ENCODE results near the gene NME7. TPM values are rescaled to one million over a fixed set of nuclear protein-coding genes. Genes with fewer than 3 reads are reported as not detected.
"Not testable (repeated sequence)": the region's sequence is repeated elsewhere in the genome, so short reads cannot be mapped to it uniquely, and the experiment has no call there.

Gene NME7
- total RNA-seq, 1 donor from 2014 or later, result 13.9 TPM

DNA sequence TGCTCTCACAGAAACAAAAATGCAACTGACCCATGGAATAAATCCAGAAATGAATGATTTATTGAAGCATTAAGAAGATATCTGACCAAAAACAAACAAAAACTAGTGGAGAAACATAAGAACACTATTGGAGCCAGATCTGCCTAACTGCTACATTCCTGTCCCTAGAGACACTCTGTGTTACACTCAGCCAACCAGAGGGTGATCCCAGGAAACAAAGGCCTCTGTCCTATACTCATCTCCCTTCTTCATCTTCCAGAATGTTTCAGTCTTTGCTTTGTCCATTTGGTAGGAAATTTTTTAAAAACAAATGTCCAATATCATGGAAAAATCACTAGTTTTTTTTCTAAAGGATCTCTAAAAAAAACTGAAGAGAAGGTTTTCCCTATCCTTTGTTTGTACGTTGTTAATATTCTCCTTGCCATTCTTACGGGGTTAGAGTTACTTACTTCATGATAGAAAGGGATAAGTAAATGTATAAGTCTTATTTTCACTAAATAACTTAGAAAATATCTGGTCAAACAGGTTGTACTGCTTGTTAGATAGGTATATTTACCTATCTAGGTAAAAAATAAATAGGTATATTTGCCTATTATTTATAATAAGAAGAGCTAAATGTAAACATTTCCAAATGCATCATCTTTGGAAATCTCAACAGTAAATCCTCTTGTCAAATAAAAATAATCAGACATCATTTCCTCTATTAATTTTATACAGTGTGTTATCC is 59.1 kb downstream of the NME7 start:
- DNase-seq (ENCODE audit: low read depth), result no peak

DNA sequence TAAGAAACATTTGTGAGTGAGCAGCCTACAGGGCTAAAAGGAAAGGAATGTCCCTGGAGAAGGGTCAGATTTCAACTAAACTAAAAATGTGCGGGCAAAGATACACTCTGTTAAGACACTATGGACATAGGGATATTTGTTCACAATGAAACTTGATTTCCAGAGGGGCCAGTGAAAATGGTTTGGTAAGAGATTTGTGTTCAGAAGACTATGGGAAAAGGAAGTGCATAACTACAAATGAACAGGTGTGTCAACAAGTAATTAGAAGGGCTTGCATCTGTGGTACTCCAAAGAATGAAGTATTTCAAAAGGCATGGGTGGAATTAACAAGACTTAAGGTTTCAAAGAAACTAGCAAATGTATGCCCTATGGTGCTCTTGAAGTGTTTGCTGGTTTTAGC is 60.4 kb downstream of the NME7 start:
- peak; percentile 21 for DNase-seq (ENCODE audit: low read depth)

DNA sequence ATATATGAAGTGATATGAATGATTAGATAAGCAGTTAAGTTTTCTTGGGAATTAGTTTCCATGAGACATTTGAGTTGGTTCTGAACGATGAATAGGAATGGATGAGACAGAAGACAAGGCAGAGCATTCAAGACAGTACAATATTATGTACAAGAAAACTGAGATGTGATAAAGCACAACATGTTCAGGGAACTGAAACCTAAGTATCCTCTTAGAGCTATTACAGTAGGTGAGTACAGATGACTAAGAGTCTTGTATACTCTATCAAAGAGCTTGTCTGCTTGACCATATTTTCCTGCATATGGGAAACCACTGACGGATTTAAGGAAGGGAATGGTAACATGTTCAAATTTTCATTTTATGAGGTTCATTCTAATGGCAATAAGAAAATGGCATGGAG is 61.6 kb downstream of the NME7 start:
- DNase-seq (ENCODE audit: low read depth), result no peak

DNA sequence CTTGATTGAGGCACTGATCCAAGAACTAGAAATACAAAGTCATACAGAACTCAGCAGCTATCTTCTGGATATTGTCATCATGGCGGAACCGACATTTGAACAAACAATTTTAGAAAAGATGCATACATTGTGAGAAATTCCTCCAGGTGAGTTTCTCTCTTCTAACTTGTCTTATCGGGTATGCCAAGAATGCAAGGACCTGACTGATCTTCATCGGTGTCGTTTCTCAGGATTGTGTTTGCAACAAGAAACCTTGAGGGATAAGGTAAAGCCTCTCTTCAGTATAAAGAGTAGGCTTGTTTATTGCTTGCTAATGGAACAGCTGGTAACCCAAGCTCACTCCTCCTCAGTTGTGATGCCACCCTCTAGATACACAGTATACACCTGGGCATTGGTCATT is 62.2 kb downstream of the NME7 start:
- no peak for DNase-seq (ENCODE audit: low read depth)

DNA sequence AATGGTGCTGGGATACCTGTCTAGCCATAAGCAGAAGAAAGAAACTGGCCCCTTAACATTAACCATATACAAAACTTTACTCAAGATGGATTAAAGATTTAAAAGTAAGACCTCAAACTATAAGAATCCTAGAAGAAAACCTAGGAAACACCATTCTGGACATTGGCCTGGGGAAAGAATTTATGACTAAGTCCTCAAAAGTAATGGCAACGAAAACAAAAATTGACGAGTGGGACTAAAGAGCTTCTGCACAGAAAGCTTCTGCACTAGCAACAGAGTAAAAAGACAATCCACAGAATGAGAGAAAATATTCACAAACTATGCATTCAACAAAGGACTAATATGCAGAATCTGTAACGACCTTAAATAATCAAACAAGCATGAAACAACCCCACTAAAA is 66.7 kb downstream of the NME7 start:
- no peak for DNase-seq (ENCODE audit: low read depth)

DNA sequence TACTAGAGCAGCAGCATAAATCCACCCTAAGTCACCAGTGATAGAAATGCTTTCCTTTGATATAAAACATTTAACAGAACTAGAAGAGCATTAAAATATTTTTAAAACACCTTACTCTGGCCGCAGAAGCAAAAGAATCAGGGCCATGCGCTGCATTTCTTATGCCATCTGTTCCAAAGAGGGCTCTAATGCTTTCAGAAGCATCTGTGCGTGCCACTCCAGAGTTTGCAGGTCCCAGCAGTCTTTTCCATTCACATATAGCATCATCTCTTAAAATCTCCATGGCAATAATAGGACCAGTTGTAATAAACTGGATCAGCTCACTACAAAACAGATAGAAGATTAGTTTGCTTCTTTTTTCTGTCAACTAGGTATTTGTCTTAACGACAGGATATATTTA is 69.2 kb downstream of the NME7 start:
- no peak for DNase-seq (ENCODE audit: low read depth)

DNA sequence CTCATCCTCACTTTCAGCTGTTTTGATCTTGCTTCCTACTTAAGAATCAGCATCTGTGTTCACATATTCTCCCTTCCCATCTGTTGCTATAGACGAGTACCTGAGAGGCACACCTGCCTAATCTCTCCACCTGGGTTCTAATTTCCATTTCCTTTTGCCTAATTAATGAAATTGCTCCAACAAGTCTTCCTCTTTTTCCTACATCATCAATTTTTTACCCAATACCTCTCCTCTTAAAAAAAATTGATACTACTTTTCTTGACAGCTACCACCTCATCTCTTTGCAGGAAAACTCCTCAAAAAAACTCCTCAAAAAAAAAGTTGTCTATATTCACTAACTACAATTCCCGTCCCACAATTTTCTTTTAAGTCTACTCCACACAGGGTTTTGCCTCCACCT is 71.8 kb downstream of the NME7 start:
- no peak for DNase-seq (ENCODE audit: low read depth)

DNA sequence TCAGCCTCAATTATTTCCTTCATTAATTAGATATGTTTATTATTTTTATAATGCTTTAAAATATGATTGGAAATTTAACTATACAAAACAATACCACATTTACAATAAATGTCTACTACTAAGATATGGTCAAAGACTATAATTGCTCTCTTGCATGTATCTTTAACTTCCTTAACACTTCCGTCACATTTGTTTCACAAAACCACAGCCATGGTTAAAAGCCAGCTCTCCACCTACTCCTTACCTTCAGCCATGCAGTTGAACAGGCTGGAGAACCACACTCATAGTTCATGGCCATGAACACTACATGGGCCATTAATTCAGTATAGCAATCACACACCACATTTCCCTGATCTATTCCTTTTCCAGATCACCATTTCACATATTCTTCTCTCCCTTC is 72.2 kb downstream of the NME7 start:
- DNase-seq (ENCODE audit: low read depth), result no peak

DNA sequence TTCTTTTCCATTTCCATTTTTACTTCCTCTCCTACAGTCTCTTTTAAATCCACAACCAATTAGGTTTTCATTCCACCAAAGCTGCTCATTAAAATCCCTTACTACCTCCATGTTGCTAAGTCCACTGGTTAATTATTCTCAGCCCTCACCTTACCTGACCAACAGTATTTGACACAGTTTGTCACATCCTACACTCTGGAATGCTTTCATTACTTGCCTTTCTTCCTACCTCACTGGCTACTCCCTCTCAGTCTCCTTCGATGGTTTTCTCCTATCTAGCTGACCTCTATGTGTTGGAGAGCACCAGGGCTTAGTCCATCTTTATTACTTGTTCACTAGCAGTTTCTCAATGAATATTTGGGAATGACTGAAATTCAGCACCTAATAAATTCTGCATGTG is 78.6 kb downstream of the NME7 start:
- no peak for DNase-seq (ENCODE audit: low read depth)

DNA sequence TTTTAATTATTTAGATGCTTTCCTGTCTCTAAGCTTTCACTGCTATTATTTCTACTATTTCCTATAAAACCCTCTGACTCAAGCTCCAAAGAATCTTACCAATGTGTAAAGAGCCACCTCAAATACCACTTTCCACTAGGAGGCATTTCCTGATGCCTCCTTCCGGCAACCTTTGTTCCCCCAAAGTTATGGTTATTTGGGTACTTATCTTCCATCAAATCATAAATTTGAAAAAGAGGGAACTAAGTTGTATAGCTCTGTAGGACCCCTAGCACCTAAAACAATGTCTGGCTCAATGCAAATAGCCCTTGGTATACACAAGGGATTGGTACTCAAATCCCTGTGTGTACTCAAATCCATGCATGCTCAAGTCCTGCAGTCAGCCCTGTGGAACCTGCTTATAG is 79.6 kb downstream of the NME7 start:
- DNase-seq (ENCODE audit: low read depth), result peak; percentile 59

DNA sequence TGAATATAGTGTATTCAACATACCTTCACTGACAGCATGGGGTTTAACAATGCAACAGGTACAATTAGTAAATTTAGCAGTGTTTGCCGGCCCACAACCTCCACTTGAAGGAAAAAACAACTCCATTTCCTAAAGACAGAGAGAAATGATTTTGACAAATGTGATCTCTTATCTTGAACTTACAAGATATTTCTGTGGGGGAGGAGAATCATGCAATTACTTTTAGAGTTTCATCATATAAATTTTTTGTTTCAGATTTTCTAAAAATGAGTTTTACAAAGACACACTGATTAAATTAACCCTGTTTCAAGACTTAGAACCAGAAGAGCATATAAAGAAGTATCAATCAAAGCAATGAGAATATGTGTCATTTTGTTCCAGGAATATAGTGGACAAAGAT is 80.3 kb downstream of the NME7 start:
- DNase-seq (ENCODE audit: low read depth), result no peak

DNA sequence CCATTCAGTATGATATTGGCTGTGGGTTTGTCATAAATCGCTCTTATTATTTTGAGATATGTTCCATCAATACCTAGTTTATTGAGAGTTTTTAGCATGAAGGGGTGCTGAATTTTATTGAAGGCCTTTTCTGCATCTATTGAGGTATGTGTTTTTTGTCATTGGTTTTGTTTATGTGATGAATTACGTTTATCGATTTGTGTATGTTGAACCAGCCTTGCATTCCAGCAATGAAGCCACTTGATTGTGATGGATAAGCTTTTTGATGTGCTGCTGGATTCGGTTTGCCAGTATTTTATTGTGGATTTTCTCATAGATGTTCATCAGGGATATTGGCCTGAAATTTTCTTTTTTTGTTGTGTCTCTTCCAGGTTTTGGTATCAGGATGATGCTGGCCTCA is 86.0 kb downstream of the NME7 start:
- not testable (repeated sequence) for DNase-seq (ENCODE audit: low read depth)

DNA sequence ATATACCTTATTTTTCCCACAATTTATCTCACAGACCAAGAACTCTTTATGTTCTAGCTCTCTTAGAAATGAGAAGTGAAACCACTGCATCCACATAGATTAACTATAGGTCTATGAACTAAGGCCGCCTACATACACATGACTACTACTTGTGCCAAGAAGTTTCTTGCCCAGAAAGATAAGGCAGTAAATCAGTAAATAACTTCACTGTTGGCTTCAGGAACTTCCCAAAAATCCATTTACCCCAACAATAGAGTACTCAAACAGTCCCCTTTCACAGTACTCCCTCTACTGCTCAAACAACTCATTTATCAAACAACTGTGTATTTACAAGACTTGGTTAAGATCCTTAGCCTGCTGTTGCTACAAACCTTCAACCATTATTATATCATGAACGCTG is 96.5 kb downstream of the NME7 start:
- no peak for DNase-seq (ENCODE audit: low read depth)

DNA sequence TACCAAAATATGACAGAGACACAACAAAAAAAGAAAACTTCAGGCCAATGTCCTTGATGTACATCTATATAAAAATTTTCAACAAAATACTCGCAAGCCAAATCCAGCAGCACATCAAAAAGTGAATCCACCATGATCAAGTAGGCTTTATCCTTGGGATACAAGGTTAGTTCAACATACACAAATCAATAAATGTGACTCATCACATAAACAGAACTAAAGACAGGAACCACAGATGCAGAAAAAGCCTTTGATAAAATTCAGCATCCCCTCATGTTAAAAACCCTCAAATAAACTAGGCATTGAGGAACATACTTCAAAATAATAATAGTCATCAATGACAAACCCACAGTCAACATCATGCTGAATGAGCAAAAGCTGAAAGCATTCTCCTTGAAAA is 101.5 kb downstream of the NME7 start:
- DNase-seq (ENCODE audit: low read depth), result no peak

DNA sequence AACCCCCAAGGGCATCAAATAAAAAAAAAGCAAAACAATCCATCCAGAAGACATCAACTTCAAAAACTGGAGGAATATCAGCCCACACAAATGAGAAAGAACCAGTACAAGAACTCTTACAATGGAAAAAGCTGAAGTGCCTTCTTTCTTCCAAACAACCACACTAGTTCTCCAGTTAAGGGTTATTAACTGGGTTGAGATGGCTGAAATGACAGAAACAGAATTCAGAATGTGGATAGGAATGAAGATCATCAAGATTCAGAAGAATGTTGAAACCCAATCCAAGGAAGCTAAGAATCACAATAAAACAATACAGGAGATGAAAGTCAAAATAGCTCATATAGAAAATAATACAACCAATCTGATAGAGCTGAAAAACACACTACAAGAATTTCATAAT is 104.5 kb downstream of the NME7 start:
- DNase-seq (ENCODE audit: low read depth), result no peak

DNA sequence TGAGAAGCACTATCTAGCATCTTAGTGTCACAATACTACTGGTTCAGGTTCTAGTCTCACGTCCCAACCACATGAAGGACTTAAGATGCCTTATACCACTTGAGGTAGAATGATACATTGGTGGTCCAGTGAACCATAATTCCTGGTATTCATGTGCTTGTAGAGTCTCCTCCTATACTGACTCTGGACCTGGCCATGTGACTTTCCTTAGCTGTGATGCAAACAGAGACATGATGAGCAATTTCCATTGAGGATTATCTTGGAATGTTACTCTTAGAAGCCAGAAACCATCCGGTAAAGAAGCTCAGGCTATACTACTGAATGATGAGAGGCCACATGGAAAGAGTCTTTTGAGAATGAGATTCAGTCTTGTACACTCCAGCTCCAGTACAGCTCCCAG is 105.7 kb downstream of the NME7 start:
- no peak for DNase-seq (ENCODE audit: low read depth)

DNA sequence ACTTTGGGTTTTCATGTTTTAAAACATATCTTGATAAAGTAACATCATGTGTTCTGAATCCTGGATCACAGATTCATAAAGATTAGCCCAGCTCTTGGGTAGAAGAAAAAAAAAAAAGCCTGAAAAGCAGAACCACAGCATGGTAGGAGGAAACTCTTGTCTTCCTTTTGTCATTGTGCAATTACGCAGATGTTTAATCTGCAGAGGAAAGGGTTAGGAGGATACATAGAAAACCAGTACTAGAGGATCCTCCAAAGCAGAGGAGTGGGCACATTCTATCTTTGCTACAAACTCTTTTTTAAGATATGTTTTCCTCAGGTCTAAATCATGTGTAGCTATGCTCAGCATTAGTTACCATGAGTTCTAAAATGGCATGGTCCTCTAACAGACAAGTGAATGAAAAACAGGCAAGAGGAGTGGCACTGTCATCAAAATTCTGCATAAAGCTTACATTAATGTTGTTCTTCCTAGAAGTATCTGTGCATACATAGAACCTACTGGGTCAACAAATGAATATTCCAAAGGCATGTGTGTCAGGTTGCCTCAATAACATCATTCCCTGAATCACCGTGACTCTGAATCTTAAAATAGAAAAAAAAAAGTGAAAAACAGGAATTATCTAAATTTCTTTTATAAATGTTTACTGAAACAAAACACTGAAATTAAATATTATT is 107.0 kb downstream of the NME7 start:
- DNase-seq (ENCODE audit: low read depth), result no peak

DNA sequence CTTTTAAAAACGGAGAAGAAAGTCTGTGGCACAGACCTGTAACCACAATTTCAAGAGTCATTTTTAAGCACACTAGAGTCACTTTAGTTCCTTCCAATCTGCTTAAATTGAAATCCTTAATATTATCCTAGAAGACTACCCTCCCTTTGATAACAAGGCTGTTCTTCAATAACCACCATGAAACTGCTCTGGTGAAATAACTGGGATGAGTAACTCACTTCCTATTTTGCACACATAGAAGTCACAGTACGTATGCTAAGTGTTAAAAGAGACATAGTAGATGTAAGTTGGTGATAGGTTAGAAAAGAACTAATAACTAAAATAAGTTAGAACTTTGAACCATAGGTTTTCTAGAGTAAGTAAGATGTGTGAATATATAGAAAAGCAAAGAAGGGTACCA is 107.8 kb downstream of the NME7 start:
- DNase-seq (ENCODE audit: low read depth), result no peak

DNA sequence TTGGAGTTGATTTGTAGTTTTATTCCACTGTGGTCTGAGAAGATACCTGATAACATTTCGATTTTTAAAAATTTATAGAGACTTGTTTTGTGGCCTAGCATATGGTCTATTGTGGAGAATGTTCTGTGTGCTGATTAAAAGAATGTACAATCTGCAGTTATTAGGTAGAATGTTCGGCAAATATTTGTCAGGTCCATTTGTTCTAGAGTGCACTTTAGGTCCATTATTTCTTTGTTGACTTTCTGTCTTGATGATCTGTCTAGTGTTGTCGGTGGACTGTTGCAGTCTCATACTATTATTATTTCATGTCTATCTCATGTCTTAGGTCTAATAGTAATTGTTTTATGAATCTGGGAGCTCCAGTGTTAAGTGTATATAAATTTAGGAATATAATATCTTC is 116.8 kb downstream of the NME7 start:
- no peak for DNase-seq (ENCODE audit: low read depth)

DNA sequence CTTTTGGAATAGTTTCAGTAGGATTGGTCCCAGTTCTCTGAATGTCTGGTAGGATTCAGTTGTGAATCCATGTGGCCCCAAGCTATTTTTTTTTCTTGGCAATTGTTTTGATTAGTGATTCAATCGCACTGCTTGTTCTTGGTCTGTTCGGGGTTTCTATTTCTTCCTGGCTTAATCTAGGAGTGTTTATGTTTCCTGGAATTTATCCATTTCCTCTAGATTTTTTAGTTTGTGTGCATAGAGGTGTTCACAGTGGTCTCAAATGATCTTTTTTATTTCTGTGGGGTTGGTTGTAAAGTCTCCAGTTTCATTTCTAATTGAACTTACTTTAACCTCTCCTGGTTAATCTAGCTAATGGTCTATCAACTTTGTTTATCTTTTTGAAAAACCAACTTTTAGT is 117.6 kb downstream of the NME7 start:
- no peak for DNase-seq (ENCODE audit: low read depth)

DNA sequence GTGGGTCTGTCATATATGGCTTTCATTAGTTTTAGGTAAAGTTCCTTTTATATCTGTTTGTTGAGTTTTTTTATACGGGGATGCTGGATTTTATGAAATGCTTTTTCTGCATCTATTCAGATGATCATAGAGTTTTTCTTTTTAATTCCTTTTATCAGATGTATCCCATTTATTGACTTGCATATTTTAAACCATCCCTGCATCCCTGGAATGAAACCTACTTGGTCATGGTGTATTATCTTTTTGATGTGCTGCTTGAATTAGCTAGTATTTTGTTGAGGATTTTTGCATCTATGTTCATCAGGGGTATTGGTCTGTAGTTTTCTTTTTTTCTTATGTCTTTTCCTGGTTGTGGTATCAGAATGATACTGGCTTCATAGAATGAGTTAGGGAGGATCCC is 118.0 kb downstream of the NME7 start:
- DNase-seq (ENCODE audit: low read depth), result no peak

DNA sequence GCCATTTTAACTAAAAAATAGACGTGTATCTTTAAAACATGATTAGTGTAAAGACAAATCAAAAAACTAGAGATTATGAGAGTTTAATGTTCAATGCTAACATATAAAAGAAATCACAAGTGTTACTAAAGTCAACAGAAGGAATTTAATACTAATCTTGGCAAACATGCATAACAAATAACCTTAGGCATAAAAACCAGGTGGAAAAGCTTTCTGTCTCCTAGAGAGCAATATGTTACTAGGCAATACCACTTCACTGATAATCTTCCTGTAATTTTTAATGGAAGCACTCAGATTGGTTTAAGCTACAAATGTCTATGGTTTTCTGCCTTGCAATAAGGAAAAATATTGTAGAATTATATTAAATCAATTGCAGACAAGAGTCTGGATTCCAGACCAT is 121.9 kb downstream of the NME7 start:
- DNase-seq (ENCODE audit: low read depth), result no peak
